Stimulated activated CD4-positive, alpha-beta T cell treated with anti-CD3 and anti-CD28 coated beads, Interleukin-12 subunit alpha, Interleukin-12 subunit beta, amount 100 ng/mL, for 24 hours (primary cell): ENCODE results near the gene COL15A1.

Source experiments
- DNase-seq, 2 experiments: peaks; one replicate each; pipeline ENCODE4 v3.0.0-alpha.2; 2020; ENCODE audit warnings: low read depth in 2 of 2

The COL15A1 gene

GRCh38 chr9:98949565-98949964 lies 5.9 kb downstream of the COL15A1 start:
- DNase-seq = no peak

DNA sequence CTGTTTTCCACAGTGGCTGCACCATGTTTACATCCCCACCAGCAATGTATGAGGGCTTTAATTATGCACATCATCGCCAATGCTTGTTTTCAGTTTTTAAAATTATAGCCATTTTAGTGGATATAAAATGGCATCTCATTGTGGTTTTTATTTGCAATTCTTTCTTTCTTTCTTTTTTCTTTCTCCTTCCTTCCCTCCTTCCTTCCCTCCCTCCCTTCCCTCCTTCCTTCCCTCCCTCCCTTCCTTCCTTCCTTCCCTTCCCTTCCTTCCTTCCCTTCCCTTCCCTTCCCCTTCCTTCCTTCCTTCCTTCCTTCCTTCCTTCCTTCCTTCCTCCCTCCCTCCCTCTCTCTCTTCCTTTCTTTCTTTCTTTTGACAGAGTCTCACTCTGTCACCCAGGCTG lies 6.6 kb downstream of the COL15A1 start:
- no peak for DNase-seq

DNA sequence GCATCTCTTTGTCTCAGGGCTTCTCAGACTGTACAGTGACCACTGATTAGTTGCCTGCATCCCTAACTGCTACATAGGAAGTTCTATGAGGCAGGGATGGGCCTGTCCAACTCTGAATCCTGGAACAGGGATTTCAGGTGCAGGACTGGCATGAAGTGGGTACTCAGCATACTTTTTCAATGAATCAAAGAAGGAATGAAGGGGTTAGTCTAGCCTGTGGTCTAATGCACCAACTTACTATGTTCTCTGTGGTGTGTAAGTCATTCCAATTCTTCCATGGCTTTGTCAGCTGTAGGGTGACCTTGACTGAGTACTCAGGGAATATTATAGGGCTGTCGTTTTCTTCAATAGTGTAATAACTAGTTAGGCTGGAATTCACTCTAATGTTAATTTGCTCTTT lies 8.3 kb downstream of the COL15A1 start:
- DNase-seq = no peak

DNA sequence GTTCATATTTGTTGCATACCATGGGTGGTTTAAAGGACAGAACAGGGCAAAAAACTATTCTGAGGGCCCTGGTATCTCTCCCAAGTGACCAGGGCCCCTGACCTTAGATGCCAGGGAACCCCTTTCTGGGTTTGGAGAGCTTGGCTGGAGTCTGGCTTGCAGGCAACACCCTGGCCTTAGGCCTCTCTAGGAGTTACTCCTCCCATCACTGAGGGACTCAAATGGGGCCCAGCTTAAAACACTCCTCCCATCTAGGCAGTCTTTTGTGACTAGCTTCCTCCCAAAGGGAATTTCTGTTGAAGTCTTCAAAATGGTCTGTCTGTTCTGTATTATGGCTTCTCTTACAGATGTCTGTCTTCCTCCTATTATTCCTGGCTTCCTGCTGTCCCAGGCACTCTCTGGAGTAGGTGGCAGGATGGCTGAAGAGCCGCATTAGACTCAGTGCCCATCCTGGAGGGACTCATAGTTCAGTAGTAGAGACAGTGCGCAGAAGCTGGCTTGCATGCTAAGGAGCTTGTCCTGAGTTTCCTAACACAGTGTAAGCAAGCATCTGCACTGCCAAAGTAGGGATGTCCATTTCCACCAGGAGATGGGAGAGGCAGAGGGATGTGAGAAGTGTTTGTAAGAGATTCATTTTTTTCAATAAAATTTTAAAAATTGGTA lies 10.0 kb downstream of the COL15A1 start:
- no peak for DNase-seq

DNA sequence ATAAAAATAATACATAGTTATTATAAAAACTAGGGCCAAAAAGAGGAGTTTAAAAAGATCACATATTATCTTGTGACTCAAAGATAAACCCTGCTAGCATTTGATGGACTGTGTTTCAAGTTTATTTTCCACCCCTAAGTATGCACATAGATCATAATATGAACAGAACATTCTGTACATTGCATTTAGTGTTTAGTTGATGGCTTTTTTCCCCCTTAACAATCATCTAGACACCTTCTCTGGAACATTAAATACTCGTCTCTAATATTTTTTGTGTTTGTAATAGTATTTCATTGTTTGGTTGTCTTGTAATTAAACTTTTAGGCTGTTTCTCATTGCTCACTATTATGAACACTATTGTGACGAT lies 10.5 kb downstream of the COL15A1 start:
- DNase-seq = no peak

GRCh38 chr9:98955259-98955658 lies 11.6 kb downstream of the COL15A1 start:
- DNase-seq = no peak

GRCh38 chr9:98957826-98958225 lies 14.1 kb downstream of the COL15A1 start:
- DNase-seq = no peak

DNA sequence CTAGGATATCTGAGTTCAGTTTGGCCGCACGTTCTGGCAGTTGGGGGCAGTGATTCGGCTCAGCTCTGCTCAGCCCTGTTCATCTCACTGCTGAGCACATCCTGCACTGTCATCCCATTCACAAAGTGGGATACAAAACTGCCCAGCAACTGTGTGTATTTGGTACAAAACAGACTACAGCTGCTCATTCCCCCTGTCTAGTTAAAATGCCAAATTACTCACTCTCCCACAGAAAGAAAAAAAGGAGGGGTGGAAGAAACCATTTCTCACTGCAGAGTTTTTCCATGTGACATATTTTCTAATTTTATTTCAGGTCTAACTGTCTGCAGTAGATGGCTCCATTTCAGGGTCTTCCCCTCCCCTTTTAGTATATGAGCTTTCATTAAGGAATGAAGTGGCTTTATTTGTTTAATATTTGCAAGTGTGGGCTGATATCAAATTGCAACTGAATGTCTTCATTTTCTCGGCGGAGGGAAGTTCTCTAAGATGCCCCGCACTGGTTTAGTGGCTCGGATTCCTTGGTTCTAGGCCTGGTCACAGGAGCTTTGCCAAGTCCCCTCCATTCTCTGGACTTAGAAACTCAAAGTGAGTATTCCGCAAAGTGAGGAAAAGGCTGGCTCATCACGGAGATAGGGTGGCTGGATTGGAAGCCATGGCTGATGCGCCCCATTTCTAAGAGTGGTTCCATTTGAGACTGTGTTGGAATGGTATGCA lies 14.7 kb downstream of the COL15A1 start:
- DNase-seq = no peak

DNA sequence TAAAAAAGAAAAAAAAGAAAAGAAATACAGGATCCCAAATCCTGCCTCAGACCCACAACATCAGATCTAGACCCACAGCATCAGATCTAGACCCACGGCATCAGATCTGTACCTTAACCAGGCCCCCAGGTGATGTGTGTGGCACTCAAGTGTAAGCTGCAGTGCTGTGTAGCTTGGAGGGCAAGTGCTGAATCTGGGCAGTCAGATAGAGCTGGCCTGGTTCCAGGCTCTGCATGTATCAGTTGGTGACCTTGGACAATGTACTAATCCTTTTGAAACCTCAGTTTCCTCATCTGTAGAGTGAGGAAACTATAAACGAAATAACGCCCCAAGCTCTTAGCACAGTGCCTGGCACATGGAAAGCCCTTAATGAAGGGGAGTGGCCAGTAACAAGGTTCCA lies 16.7 kb downstream of the COL15A1 start:
- no peak for DNase-seq

GRCh38 chr9:98961513-98962180 lies 17.9 kb downstream of the COL15A1 start:
- DNase-seq = no peak

DNA sequence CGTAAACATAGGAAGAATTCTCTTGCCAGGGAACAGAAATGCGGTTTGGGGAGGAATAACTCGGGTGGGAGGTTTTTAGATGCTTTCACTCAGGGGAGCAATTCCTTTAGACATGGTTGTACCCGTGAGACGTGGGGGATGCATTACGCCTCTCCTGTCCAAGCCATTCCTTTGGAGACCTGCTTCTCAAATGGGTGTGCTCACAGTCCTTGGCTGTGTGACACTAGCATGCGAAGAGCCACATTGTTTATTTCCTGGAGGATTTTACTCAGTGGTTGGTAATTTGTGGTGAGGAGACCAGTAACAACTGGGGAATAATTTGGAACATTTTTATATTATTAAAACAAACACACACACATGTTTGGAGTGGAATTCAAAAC lies 18.5 kb downstream of the COL15A1 start:
- DNase-seq = no peak

DNA sequence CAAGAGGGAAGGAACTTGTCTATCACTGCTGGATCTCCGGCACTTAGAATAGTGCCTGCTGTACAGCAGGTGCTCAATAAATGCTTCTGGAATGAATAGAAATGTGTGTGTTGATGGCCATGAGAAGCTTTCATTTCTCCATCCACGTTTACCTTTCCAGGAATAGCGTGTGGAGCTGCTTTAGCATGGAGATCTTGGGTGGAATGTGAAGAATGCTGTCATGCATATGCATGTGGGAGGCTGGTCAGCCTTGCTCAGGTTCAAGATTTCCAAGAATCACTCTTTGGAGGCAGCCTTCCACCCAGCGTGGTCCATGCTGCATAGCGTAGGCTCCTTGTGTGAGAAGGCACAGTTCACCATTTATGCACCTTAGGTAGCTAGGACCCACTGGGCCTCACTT lies 19.2 kb downstream of the COL15A1 start:
- no peak for DNase-seq

DNA sequence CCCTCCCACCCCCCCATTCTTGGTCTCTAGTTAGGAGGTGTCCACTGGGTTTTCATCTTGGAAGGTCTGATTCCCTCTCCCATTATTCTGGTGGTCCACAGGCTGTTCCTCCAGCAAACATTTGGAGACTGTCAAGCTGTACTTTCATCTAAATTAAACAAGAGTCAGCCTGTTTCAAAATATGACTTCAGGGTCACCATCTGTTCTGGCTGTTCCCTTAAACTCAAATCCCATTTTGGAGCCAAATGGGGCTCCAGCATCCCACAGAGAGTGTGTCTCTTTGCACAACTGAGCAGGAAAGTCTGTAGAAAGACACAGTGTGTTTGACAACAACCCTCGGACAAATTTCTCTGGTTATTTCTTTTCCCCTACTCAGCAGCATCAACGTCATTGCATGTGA lies 20.5 kb downstream of the COL15A1 start:
- DNase-seq = no peak

- no peak for DNase-seq
Observed at GRCh38 chr9:98964911-98965336, 21.2 kb downstream of the COL15A1 start.

DNA sequence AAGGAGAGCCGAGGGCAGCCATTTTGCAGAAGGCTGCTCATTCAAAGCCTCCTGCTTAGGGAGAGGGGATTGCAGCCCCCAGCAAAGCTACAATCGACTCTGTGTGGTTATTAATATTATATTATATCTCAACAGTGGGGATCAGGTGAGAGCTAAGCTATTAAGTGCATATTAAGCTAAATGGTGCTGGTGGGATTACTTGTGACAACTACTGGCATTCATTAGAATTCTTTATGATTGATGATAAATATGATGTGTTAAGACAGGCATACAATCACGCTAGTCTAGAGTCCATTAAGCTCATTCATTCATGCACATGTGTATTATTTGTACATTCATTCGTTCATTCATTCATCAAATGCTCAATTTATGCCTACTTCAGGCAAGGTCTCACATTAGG lies 23.0 kb downstream of the COL15A1 start:
- DNase-seq = no peak

GRCh38 chr9:98967257-98967656 lies 23.6 kb downstream of the COL15A1 start:
- no peak for DNase-seq

GRCh38 chr9:98967680-98968079 lies 24.0 kb downstream of the COL15A1 start:
- no peak for DNase-seq

GRCh38 chr9:98968601-98969337 lies 25.1 kb downstream of the COL15A1 start:
- DNase-seq = no peak

DNA sequence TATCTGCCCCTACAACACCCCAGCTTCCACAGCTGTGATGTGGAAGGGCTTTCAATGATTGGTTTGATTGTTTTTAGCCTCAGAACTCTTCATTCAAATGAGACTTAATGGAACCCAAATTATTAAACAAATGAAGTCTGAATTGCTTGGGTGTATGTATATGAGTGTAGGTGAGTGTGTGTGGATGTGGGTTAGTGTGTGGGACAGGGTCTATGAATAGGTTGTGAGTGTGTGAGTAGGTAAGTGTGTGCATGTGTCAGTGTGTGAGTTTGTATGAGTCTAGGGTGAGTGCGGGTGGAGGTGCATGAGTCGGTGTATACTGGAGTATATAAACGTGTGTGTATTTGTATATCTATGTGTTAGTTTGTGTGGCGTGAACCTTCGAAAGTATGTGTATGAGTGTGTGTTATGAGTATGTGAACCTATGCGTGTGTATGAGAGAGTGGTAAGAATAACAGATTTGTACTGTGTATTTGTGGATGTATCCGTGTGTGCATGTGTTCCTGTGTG lies 26.9 kb downstream of the COL15A1 start:
- no peak for DNase-seq

GRCh38 chr9:98971168-98971914 lies 27.6 kb downstream of the COL15A1 start:
- no peak for DNase-seq

DNA sequence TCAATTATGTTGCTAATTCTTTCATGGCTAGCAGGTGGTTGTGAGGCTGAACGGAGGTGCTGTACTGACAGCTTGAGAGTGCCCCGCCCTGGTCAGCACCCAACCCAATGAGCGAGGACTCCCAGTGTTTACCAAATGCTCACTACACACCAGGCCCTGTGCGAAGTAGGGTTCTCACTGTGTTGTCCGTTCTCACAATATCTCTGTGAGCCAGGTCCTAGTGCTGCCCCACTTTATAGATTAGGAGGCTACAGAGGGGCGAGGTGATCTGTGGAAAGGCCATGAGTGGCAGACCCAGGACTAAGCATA lies 28.2 kb downstream of the COL15A1 start:
- DNase-seq = no peak

DNA sequence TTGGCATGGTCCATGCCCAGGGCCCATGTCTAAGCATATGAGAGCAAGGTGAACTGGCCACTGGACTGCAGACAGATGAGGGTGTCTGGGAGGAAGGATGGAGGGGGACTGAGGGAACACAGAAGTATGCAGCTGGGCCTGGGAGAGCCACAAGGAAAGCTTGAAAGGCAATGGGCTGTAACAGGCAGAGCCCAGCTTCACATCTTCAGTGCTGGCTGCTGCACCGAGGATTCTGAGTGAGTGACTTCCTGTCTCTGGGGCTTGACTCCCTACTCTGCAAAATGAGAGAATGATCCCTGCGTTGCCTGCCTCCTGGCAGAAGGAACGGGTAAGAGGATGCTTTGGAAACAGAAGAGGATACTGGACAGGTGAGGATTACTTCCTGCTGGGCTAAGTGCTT lies 29.0 kb downstream of the COL15A1 start:
- DNase-seq = no peak
